DND-41 (cell line): Measurements from ENCODE around the gene FGF8.

Experiments
- EZH2 ChIP-seq: IDR thresholded peaks from 3 replicates; pipeline ENCODE4 v1.6.1; 2012; ENCODE audit warnings: borderline replicate concordance, low read depth, mild to moderate bottlenecking, moderate library complexity, low read length, inconsistent platforms; ENCODE audit not compliant: severe bottlenecking
- TF ChIP-seq, protein P1 (sequence below): IDR thresholded peaks from 2 replicates; pipeline ENCODE4 v1.5.1; 2012; ENCODE audit warnings: borderline replicate concordance, low read length, moderate library complexity, mild to moderate bottlenecking; ENCODE audit not compliant: poor library complexity, severe bottlenecking; ENCODE audit errors: extremely low read depth

DNA sequence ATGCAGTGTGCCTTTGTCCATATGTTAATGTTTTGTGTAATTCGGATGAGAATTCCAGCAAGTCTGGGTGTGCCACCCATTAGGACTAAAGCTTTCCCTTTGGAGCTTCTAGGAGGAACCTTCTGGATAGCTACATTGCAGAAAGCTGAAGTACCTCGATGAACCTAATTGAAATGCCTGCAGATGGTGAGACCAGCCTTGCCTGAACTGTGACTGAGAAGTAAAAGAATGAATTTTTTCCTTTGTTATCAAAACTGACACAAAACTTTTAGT lies 49.9 kb downstream of the FGF8 start:
- TF ChIP-seq, protein P1, sequence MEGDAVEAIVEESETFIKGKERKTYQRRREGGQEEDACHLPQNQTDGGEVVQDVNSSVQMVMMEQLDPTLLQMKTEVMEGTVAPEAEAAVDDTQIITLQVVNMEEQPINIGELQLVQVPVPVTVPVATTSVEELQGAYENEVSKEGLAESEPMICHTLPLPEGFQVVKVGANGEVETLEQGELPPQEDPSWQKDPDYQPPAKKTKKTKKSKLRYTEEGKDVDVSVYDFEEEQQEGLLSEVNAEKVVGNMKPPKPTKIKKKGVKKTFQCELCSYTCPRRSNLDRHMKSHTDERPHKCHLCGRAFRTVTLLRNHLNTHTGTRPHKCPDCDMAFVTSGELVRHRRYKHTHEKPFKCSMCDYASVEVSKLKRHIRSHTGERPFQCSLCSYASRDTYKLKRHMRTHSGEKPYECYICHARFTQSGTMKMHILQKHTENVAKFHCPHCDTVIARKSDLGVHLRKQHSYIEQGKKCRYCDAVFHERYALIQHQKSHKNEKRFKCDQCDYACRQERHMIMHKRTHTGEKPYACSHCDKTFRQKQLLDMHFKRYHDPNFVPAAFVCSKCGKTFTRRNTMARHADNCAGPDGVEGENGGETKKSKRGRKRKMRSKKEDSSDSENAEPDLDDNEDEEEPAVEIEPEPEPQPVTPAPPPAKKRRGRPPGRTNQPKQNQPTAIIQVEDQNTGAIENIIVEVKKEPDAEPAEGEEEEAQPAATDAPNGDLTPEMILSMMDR: no peak
- TF ChIP-seq EZH2: no peak
